Measurements from ENCODE around the gene BEST4. TPM values are rescaled to one million over a fixed set of nuclear protein-coding genes. Genes with fewer than 3 reads are reported as not detected.

BEST4 gene
- total RNA-seq, 4 donors from 2014 or later: 0.32 TPM; not detected in 3

DNA sequence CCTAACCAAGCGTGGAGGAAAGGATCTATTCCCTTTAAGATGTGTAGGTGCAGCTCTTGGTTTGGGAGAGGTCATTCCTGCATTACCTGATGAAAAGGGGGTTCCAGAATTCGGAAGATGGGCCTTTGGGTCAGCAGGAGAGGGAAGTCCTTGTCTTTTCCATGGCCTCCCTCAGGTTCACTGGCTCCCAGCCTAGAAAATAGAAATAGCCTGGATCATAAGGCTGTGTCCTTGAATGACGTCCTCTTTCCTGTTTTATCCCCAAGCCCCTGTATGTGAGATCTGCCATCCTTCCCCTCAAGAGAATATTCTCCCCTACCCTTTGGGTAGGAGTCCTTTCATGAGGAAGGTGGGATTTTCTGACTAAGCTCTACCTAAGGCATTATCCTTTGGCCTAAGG lies 27.1 kb downstream of the BEST4 start:
- no peaks in the 10 kb centered on the region for H3K27me3 ChIP-seq
- DNase-seq: no peak
- no peak overlapping the region for H3K4me3 ChIP-seq
- ATAC-seq: no peak
- H3K4me1 ChIP-seq: peaks cover 0 to 4% of the 10 kb centered on the region in 2 donors
- TF ChIP-seq POLR2A (IDR thresholded peaks at IDR 0.05): no peak
- TF ChIP-seq, protein P1, sequence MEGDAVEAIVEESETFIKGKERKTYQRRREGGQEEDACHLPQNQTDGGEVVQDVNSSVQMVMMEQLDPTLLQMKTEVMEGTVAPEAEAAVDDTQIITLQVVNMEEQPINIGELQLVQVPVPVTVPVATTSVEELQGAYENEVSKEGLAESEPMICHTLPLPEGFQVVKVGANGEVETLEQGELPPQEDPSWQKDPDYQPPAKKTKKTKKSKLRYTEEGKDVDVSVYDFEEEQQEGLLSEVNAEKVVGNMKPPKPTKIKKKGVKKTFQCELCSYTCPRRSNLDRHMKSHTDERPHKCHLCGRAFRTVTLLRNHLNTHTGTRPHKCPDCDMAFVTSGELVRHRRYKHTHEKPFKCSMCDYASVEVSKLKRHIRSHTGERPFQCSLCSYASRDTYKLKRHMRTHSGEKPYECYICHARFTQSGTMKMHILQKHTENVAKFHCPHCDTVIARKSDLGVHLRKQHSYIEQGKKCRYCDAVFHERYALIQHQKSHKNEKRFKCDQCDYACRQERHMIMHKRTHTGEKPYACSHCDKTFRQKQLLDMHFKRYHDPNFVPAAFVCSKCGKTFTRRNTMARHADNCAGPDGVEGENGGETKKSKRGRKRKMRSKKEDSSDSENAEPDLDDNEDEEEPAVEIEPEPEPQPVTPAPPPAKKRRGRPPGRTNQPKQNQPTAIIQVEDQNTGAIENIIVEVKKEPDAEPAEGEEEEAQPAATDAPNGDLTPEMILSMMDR (IDR thresholded peaks at IDR 0.05 in 4 of 5, conservative IDR thresholded peaks at IDR 0.05 in 1 of 5): no peak
- H3K36me3 ChIP-seq: no peaks in the 10 kb centered on the region
- no peak overlapping the region for H3K27ac ChIP-seq
- intact Hi-C loops (cut with DNase I; ENCODE audit: low total_unique reads): no loop called here
- H3K9me3 ChIP-seq: no peaks in the 10 kb centered on the region
- in situ Hi-C loops (cut with MboI; ENCODE audit: low sequenced_read_pairs in 4 of 4): no loop called here

DNA sequence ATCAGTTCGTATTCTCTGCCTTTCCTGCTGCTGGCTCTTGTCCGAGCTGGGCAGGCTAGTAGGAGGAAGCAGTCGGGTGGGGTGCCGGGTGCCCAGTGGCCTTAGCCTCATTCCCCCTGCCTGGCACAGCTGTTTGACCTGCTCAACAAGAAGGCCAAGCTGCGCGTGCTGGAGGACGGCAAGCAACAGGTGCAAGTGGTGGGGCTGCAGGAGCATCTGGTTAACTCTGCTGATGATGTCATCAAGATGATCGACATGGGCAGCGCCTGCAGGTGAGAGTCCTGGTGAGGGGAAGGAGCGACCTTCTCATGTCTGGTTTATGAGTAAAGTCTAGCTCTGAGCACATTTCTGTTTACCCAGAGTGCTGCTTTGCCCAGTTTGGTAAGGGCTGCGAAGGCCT lies 28.9 kb downstream of the BEST4 start:
- Histone ChIP-seq H3K27me3 (no peaks in the 10 kb centered on the region), H3K9me3 (no peaks in the 10 kb centered on the region), H3K36me3 (no peaks in the 10 kb centered on the region), H3K4me1 (peaks cover 0 to 4% of the 10 kb centered on the region in 2 donors), H3K4me3 (no peak overlapping the region), H3K27ac (no peak overlapping the region)
- ATAC-seq: no peak
- no peak for DNase-seq
- in situ Hi-C loops (cut with MboI; ENCODE audit: low sequenced_read_pairs in 4 of 4): no loop called here
- TF ChIP-seq, protein P1 (IDR thresholded peaks at IDR 0.05 in 4 of 5, conservative IDR thresholded peaks at IDR 0.05 in 1 of 5): no peak
- TF ChIP-seq POLR2A (IDR thresholded peaks at IDR 0.05): no peak
- intact Hi-C loops (cut with DNase I; ENCODE audit: low total_unique reads): no loop called here

DNA sequence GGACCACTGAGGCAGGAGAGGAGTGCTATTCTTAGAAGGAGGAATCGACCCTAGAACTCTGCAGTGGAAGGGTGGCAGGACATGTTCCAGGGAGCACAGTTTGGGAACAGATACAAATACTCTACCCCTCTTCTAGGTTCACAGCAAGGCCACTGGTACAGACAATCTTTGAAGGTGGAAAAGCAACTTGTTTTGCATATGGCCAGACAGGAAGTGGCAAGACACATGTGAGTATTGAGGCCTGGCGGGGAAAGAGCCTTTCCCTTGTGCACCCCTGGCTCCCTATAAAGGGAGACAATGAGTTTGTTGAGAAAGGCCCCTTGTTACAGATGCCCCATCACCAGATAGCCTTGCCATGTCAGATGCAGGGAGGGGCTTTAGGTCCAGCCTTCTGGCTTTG lies 30.6 kb downstream of the BEST4 start:
- DNase-seq: no peak
- H3K27me3 ChIP-seq: no peaks in the 10 kb centered on the region
- in situ Hi-C loops (cut with MboI; ENCODE audit: low sequenced_read_pairs in 4 of 4): no loop called here
- ATAC-seq: no peak
- H3K36me3 ChIP-seq: no peaks in the 10 kb centered on the region
- H3K27ac ChIP-seq: no peak overlapping the region
- no peak overlapping the region for H3K4me3 ChIP-seq
- TF ChIP-seq POLR2A (IDR thresholded peaks at IDR 0.05): no peak
- TF ChIP-seq, protein P1 (IDR thresholded peaks at IDR 0.05 in 4 of 5, conservative IDR thresholded peaks at IDR 0.05 in 1 of 5): no peak
- peaks cover 0 to 4% of the 10 kb centered on the region in 2 donors for H3K4me1 ChIP-seq
- intact Hi-C loops (cut with DNase I; ENCODE audit: low total_unique reads): no loop called here
- H3K9me3 ChIP-seq: no peaks in the 10 kb centered on the region

DNA sequence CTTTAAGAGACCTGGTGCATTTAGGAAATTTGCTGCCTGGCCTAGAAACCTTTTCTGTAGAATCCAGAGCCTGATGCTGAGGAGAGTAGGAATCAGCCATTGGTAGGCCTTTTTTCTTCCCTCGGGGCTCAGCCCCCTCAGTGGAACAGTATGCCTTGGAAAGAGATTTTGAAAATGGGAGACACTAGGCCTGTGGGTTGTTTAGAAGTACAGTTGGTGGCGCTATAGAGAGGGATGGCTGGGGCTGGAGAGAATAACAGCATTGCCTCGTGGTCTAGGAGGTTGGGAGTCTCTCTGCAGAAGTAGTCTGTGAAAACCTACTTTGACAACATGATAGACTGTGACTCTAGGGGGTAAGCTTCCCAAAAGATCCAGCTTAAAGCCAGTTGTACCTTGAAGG lies 40.1 kb downstream of the BEST4 start:
- Histone ChIP-seq H3K27me3 (no peaks in the 10 kb centered on the region), H3K4me3 (no peak overlapping the region), H3K27ac (no peak overlapping the region), H3K9me3 (no peaks in the 10 kb centered on the region), H3K4me1 (no peaks in the 10 kb centered on the region), H3K36me3 (no peaks in the 10 kb centered on the region)
- in situ Hi-C loops (cut with MboI; ENCODE audit: low sequenced_read_pairs in 4 of 4): no loop called here
- intact Hi-C loops (cut with DNase I; ENCODE audit: low total_unique reads): no loop called here
- TF ChIP-seq, protein P1 (IDR thresholded peaks at IDR 0.05 in 4 of 5, conservative IDR thresholded peaks at IDR 0.05 in 1 of 5): no peak
- TF ChIP-seq POLR2A (IDR thresholded peaks at IDR 0.05): no peak
- no peak for ATAC-seq
- no peak for DNase-seq

DNA sequence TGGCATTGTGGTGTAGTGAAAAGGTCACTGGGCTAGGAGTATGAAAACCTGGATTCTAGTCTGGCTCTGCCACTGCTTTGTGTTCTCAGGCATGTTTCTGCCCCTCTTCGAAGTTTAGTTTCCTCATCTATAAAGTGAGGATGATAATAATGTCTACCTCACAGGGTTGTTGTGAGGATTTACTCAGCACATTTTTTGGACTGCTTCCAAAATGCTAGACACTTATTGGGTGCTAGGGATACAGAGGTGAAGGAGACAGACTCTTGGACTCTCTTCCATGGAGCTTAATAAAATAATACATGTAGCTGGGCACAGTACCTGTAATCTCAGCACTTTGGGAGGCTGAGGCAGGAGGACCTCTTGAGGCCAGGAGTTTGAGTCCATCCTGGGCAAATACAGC lies 44.8 kb downstream of the BEST4 start:
- DNase-seq (no peak), ATAC-seq (no peak)
- in situ Hi-C loops (cut with MboI; ENCODE audit: low sequenced_read_pairs in 4 of 4) (no loop called here), intact Hi-C loops (cut with DNase I; ENCODE audit: low total_unique reads) (no loop called here)
- no peaks in the 10 kb centered on the region for H3K9me3 ChIP-seq
- H3K36me3 ChIP-seq: no peaks in the 10 kb centered on the region
- no peak overlapping the region for H3K27ac ChIP-seq
- H3K4me1 ChIP-seq: peaks cover 7 to 10% of the 10 kb centered on the region in 2 donors
- no peaks in the 10 kb centered on the region for H3K27me3 ChIP-seq
- H3K4me3 ChIP-seq: no peak overlapping the region
- TF ChIP-seq, protein P1 (IDR thresholded peaks at IDR 0.05 in 4 of 5, conservative IDR thresholded peaks at IDR 0.05 in 1 of 5): no peak
- no peak for TF ChIP-seq POLR2A (IDR thresholded peaks at IDR 0.05)
